ENCODE measurements around the gene SLC1A2. TPM values are rescaled to one million over a fixed set of nuclear protein-coding genes. Genes with fewer than 3 reads are reported as not detected.

SLC1A2 gene
- total RNA-seq (2014; rRNA removed; shearing (Covaris generic)) = 0.03 and 0.71 TPM in 2 replicates
- 0.05 and 0.15 TPM in 2 replicates for polyA plus RNA-seq (2015; cell fraction: cytosol; rRNA removed)
- polyA plus RNA-seq (2015; cell fraction: nucleus; rRNA removed) = 0.06 TPM in 1 of 2 replicates, not detected in the other

DNA sequence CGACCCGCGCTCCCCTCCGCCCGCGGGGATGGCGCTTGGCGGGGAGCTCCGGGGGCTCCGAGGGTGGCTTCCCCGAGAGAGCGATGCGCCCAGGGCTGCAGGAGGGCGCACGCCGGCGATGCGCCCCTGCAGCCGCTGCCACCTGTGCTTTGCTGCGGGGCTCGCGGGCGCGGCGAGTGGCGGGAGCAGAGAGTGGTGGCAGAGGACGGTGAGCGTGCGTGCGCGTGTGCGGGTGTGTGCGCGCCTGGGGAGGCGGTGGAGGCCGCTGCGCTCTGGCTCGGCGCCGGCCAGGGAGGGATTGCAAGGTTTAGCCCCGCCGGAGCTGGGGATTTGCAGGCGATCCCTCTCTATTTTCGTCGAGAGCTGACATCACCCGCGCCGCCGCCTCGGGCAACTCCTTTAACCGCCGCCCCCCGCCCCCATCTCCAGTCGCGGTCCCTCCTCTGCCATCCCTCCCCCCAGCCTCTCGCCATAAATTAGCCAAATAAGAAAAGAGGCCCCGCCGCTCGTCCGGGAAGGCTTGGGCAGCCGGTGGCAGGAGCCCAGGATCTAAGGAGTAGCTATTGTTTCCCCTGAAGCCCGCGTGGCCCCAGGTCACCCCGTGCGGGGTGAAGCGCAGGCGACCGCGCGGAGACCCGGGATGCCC, at the start of gene SLC1A2:
Gene SLC1A2 (minus strand): TSS at position 375 of the 646 bp plus-strand sequence. CDS start 592 bp downstream, outside the sequence.
- in situ Hi-C loops (cut with HindIII; ENCODE audit: low pct_unique_long_range_greater_than_20kb, low sequenced_read_pairs) = no loop called here
- DNase-seq (ENCODE audit: low read depth, low spot score) = no peak

DNA sequence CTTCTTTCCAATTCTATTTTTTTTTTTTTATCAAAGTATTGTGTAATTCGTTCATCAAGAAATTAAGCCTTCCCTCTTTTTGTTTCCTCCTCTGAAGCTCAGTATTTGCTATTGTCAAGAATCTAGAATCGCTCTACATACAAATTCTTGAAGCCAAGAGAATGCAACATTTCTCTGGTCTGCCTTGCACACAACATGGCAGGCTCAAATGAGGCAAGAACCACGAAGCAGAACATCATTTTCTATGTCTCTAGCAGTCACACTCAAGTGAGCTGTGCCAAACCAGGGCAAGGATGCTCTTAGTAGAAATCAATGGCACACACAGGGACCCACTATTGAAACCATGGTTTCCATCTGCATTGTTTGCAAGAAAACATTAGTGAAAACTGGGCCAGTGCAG, 46.7 kb upstream of the SLC1A2 start:
- DNase-seq (ENCODE audit: low read depth, low spot score) = no peak
- in situ Hi-C loops (cut with HindIII; ENCODE audit: low pct_unique_long_range_greater_than_20kb, low sequenced_read_pairs) = no loop called here

DNA sequence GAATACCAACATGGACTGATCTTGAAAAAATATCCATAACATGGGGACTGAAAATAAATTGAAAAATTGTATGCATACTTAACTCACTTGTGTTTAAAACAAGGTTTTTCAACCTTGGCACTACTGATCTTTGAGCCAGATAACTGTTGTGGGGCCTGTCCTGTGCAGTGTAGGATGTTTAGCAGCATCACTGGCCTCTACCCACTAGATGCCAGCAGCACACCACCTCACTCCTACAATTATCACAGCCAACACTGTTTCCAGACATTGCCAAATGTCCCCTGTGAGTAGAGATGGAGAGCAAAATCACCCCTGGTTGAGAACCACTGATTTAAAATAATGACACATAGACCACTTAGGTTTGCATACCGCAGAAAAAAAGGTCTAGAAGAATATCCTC, 45.0 kb upstream of the SLC1A2 start:
- in situ Hi-C loops (cut with HindIII; ENCODE audit: low pct_unique_long_range_greater_than_20kb, low sequenced_read_pairs) = no loop called here
- DNase-seq (ENCODE audit: low read depth, low spot score) = peak; percentile 16

DNA sequence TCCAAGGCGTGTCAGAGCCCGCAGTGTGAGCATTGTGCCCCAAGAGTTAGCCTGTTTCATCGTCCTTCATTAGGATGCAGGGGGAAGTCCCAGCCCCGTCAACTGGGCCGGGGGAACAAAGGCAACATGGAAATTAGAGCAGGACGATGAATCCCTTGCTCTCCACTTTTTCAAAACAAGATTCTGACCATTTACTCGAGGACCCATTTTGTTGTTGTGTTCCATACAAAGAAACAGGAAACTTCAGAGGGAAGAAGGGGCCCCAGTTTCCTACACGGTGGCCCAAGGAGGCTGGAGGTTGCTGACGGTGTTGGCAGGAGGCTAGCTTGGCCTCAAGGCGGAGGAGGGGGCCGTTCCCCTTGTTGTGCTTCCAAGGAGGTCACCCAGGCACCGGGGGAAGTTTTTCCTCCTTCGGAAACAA, 44.0 kb upstream of the SLC1A2 start:
- no peak for DNase-seq (ENCODE audit: low read depth, low spot score)
- in situ Hi-C loops (cut with HindIII; ENCODE audit: low pct_unique_long_range_greater_than_20kb, low sequenced_read_pairs) = no loop called here

DNA sequence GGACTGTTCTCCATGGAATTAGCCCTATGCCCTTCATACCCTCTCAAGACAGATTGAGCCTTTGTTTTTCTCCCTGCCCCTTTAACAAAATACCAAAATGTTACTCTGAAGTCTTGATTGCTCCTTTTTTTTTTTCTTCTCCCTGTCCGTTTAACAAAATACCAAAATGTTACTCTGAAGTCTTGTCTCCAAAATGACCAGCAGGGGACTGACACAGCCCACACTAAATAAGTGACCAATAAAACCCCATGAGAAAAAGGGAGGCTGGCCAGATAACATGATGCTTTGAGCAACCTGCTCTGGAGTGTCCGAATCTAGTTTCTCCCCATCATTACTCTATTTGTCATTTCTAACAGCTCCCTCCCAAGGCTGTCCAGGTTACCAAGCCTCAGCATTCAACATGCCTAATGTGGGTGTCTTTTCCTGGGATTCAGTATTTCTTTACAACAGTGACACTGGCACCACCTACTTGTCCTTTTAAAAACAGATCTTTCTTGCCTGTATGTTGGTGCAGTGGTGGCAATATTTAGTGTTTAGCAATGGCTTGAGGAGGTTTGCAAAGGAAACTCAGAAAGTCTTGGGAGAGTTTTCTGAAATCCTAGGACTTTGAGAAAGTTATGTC, 42.7 kb upstream of the SLC1A2 start:
- in situ Hi-C loops (cut with HindIII; ENCODE audit: low pct_unique_long_range_greater_than_20kb, low sequenced_read_pairs) = no loop called here
- no peak for DNase-seq (ENCODE audit: low read depth, low spot score)

DNA sequence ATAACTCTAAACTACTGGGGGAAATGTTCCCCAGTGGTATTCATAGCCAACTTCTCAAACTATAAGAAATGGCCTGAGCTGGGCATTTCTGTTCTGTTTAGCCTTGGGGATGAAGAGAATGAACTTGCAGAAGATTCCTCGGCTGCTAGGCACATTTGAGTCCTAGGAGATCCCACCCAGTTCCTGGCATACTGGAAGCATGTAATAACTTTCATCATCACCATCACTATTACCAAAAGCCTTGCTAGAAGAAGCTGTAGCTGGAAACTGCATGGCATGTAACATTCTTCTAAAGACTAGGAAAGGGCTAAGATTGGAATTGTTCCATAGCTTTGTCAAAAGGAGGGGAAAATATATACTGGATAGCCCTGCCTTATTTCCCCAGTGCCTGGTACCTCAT, 40.1 kb upstream of the SLC1A2 start:
- no peak for DNase-seq (ENCODE audit: low read depth, low spot score)
- in situ Hi-C loops (cut with HindIII; ENCODE audit: low pct_unique_long_range_greater_than_20kb, low sequenced_read_pairs) = no loop called here

DNA sequence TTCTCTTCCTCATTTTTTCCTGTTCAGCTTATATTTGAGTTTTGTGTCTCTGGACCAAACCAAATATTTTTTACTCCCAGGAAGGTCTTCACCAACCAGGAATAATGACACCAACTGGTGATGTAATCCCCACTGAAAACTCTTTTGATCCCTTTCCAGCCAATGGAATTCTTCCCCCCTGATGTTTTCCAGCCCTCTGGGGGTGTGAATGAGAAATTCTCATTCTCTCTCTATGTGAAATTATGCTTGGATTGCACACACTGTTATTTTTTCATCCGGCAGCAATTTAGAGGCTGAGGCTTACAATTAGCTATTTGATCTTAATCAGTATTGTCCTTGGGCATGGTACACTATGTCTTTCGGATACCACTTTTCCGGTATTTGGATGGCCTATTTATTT, 39.5 kb upstream of the SLC1A2 start:
- in situ Hi-C loops (cut with HindIII; ENCODE audit: low pct_unique_long_range_greater_than_20kb, low sequenced_read_pairs) = no loop called here

DNA sequence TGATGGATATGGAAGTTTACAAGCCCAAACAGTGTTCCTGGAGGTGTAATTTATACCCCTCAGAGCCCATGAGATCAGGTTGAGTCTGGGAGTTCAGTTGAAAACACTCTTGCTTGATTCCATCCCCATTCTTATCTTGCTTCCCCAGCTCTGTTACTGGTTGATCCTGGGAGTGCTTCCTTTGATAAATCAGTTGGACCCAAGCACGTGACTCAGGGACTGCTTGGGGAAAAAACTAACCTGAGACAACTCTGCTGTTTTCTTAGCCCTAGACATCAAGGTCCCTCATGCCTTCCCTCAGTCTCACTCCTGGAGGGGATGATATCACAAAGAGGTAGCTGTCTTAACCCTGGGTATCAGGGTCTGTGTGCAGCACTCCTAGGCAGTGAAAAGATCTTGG, 35.0 kb upstream of the SLC1A2 start:
- in situ Hi-C loops (cut with HindIII; ENCODE audit: low pct_unique_long_range_greater_than_20kb, low sequenced_read_pairs) = no loop called here

More for the DNA sequence above, 39.5 kb upstream of the SLC1A2 start:
- DNase-seq (ENCODE audit: low read depth, low spot score) = no peak

DNA sequence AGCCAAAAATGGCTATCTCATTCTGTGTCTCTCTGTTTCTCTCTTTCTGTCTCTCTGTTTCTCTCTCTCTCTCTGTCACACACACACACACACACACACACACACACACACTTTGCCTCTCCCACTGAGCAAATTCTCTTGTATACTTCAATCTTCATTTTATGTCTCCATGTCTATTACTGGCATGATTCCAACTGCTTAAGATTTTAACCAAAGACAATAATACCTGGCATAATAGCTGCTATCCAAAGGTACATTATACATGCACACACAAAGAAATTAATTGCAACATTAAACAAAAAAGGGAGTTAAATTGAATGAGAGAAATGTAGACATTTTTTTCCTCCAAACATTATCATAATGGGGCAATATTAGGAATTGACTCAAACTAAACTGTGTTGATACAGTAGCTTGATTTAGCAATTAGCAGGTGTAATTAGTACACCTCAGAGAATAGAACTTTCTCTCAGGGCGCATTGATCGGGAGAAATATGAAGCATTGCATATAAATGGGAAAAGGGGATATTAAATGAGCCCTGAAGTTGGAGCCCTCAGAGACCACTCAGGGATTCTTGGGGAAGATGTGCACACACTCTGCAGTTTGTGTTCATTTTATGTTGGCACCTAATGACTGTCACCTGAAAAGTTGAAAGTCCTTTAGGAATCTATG, 17.4 kb upstream of the SLC1A2 start:
- no peak for DNase-seq (ENCODE audit: low read depth, low spot score)
- in situ Hi-C loops (cut with HindIII; ENCODE audit: low pct_unique_long_range_greater_than_20kb, low sequenced_read_pairs) = no loop called here

More for the DNA sequence above, 35.0 kb upstream of the SLC1A2 start:
- DNase-seq (ENCODE audit: low read depth, low spot score) = no peak

DNA sequence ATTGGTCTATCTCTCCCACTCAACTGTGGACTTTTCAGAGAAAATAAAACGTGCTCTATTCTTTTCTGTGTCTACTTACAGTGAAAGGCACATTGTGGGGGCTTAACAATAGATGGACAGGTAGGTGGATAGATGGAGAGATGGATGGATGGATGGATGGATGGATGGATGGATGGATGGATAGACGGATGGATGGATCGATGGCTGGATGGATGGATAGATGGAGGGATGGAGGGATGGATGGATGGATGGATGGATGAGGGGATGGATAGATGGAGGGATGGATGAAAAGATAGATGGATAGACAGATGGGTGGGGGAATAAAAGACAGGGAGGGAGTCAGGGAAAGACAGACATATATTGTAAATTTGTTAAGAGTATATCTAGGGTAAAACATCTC, 14.2 kb upstream of the SLC1A2 start:
- in situ Hi-C loops (cut with HindIII; ENCODE audit: low pct_unique_long_range_greater_than_20kb, low sequenced_read_pairs) = no loop called here
- DNase-seq (ENCODE audit: low read depth, low spot score) = no peak

DNA sequence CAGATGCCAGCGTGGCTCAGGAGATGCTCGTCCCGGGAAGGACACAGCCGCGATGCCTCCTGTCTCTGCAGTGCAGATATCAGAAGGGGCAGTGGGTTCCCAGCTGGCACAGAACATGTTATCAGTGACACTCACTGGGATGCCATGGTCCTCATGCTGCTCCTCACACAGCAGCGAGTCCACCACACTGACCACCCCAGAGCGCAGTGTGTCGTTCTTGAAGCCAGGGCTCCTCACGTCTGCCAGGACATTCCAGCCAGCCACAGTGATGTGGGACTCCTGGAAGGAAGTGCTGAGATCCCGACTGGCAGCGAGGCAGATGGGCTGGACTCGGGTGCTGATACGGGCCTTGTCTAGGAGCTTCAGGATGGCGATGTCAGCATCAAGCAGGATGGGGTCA, 13.1 kb upstream of the SLC1A2 start:
- in situ Hi-C loops (cut with HindIII; ENCODE audit: low pct_unique_long_range_greater_than_20kb, low sequenced_read_pairs) = no loop called here
- DNase-seq (ENCODE audit: low read depth, low spot score) = no peak

DNA sequence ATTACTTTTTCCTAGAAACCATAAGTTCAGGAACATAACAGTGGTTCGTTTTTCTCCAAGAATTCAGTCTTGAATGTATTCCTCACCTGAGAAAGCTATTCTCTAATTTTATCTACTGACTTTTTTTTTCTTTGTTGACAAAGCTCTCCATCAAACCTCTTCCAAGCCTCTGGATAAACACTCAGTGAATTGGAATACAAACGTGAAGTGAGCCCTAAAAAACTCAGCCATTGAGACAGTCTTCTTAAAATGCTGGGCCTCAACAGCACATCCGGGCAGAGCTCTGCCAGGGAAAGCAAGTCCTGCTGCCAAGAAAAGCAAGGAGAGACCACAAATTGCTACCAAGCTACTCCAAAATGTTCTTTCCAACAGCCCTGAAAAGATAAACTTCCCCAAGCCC, 7.7 kb upstream of the SLC1A2 start:
- no peak for DNase-seq (ENCODE audit: low read depth, low spot score)
- in situ Hi-C loops (cut with HindIII; ENCODE audit: low pct_unique_long_range_greater_than_20kb, low sequenced_read_pairs) = no loop called here

DNA sequence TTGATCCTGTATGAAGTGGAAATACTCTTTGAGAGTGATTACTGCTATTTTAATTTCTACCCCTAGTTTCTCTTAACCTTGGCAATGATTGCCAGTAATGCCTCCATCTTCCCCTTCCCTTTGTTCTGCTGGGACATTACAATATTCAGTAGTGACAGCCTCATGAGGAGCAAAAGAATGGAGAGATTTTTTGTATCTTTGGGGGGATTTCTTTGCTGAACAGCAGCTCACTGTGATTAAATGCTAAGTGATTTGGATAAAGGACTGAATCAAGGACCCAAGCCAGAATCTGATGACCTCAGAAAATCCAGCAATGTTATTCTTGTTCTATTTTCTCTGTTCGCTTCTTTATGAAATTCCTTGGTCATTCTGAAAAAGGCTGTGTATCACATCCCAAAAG, 7.0 kb upstream of the SLC1A2 start:
- in situ Hi-C loops (cut with HindIII; ENCODE audit: low pct_unique_long_range_greater_than_20kb, low sequenced_read_pairs) = no loop called here

DNA sequence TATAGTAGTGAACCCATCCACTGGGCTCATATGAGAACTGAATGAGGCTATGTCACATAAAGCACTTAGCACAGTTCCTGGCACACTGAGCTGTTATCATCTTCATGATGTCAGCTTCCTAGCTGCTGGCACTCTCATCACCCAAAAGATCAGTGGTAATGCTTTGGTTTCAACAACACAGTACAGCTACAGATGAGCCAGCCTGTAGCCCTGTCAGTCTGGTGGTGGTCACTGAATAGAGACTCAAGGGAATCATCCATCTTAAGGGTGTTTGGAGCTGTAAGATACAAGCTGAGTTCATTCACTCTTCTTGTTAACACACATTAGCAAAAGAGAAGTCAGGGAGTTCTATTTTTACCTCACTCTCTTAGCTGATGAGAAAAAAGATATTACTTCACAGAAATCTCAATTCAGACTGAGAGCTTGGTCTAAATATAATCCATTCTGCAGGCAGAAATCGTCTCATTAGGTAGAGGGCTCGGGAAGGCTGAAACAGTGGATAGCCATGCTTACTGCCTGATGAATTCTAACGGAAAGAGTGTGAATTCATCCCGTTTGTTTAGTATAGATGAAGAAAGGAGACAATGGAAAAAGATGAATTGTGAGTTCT, 6.3 kb upstream of the SLC1A2 start:
- no peak for DNase-seq (ENCODE audit: low read depth, low spot score)
- in situ Hi-C loops (cut with HindIII; ENCODE audit: low pct_unique_long_range_greater_than_20kb, low sequenced_read_pairs) = no loop called here

More for the DNA sequence above, 7.0 kb upstream of the SLC1A2 start:
- no peak for DNase-seq (ENCODE audit: low read depth, low spot score)

DNA sequence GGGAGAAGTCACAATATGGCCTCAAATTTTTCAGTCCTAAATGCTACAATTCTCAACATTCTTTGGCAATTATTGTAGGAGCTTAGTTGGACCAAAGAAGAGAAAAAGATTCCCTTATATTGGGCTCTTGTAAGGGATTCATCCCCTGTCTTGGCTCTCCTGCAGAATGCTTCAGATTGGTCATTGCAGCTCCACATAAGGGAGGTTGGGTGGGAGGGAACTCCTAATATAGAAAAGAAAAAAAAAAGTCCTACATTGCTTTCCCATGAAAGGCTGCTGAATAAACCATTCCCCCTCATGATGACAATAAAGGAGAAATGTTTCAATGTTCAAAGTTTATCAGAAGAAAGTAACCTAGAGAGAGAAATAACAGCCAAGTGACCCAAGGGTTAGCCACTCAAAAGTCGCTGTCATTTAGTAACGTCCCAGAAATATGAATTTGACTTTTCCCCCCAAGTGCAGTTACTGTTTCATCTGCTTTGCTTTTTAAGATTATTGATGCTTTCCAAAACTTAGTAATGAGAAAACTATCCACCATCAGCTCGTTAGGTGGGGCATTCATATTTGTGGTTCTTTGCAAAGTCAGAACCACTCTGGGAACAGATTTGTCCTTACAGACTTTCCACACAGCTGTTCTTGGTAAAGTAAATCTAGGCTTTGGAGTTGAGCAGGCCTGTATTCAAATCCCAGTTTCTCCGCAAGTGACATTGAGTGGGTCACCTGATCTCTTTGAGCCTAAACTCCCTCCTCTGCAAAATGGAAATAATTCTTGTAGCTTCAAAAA, 5.0 kb upstream of the SLC1A2 start:
- no peak for DNase-seq (ENCODE audit: low read depth, low spot score)
- in situ Hi-C loops (cut with HindIII; ENCODE audit: low pct_unique_long_range_greater_than_20kb, low sequenced_read_pairs) = no loop called here

DNA sequence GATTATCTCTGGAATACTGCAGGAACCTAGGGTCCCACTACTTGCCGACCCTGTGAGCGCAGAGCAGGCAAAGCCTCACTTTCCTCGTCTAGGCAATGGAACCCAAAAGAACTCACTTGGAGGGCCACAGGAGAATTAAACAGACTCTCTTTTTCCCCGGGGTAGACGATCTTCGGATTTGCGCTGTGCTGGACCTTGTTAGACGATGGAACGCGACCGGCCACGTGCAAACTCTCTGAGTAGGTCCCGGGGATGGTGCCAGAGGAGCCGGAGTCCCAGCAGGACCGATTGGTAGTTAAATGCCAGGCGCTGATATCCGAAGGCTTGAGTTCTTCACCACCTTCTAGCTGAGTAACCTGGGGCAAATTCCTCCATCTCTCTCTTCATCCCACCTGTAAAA, 1.0 kb upstream of the SLC1A2 start:
- DNase-seq (ENCODE audit: low read depth, low spot score) = no peak
- in situ Hi-C loops (cut with HindIII; ENCODE audit: low pct_unique_long_range_greater_than_20kb, low sequenced_read_pairs) = no loop called here

DNA sequence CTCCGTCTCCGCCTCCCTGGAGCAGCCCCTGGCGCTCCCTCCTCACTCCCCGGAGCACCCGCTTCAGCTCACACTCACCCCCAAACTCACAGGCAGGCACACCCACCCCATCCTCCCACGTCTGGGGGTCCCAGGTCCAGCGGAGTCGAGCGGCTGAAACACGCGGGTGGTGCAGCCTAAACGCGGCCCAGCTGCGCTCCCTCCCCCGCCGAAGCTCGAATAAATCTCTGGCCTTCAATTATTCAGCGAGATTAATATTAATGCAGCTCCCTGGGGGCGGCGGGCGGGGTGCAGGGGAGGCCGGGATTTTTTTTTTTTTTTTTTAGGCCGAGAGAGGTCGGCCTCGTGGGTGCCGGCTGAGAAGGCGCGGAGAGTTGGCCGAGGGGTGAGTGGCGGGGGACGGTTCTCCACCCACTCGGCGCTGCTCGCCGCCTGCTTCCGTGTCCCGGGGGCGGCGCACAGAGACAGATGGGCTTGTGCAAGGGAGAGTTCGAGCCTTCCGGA, 524 bp upstream of the SLC1A2 start:
- in situ Hi-C loops (cut with HindIII; ENCODE audit: low pct_unique_long_range_greater_than_20kb, low sequenced_read_pairs) = no loop called here
- no peak for DNase-seq (ENCODE audit: low read depth, low spot score)
